NCI-H226 (cell line): ENCODE data around the gene ATP2A1.
A peak's percentile ranks its signal among the peaks of the same experiment; 100 is the strongest.
"Not testable (repeated sequence)": the region's sequence is repeated elsewhere in the genome, so short reads cannot be mapped to it uniquely, and the experiment has no call there.

Experiments
- DNase-seq: peaks from one replicate; pipeline ENCODE4 v3.0.0-alpha.2; 2015

Gene ATP2A1

DNA sequence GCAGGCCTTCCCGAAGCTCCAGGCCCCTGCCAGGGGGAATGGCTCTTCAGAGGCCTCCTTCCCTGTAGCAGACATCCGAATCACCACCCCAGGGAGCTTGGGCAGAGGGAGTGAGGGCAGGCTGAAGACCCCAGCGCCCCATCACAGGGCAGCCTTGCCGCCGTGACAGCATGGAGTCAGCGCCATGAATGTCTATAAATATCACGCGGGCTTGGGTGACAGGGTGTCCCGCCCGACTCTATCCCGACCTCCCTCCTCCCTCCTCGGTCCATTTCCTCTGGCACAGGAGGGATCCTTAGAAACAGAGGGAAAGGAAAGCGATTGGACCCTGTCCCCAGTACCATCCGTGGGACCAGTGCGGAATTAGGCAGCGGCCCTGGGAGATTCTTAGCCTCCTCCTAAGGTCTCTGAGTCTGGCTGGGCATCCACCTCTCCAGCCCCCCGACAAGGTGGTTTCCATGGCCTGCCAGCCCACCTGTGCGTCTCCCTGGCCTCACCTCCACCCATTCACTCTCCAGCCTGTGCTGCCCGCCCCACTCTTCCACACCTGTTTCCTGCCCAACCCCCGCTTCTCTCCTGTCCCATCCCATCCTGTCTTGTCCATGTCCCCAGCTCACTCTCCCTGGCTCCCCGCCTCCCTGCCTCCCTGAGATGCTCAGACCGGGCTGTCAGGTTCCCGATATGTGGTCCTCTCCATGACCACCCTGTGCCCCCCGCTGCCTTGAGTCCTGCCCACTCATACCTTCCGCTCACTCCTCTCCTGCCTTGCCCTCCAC is 5.1 kb downstream of the ATP2A1 start:
- no peak for DNase-seq

DNA sequence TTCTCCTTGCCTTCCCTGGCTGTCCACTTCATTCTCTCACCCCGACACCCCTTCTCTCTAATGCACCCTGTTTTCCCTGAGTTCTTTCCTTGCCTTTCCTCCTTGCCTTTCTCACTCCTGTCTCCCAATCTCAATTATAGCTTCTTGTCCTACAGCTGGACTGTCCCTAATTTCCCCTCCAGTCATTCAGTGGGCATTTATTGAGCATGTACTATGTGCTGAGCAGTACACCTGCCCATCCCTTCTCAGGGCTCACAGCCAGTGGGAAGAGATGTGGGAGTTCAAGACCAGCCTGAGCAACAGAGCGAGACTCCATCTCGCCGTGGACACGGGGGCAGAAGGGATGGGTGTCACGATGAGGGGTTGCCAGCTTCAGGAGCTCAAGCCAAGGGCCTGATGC is 5.8 kb downstream of the ATP2A1 start:
- DNase-seq, result no peak

DNA sequence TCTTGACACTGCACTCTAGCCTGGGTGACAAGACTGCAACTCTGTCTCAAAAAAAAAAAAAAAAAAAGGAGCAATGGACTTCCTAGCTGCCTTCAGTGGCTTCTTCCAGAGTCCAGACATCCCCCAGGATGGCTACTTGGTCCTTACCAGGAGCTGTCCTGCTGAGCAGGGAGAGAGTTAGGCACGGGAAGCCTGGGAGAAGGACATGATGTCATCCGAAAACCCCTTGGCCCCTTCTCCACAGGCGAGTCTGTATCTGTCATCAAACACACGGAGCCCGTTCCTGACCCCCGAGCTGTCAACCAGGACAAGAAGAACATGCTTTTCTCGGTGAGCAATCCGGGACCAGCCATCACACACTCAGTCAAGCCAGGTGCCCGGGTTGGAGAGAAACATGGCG is 8.7 kb downstream of the ATP2A1 start:
- no peak for DNase-seq

- DNase-seq, result not testable (repeated sequence)
Observed at GRCh38 chr16:28890355-28890754, 12.1 kb downstream of the ATP2A1 start.

DNA sequence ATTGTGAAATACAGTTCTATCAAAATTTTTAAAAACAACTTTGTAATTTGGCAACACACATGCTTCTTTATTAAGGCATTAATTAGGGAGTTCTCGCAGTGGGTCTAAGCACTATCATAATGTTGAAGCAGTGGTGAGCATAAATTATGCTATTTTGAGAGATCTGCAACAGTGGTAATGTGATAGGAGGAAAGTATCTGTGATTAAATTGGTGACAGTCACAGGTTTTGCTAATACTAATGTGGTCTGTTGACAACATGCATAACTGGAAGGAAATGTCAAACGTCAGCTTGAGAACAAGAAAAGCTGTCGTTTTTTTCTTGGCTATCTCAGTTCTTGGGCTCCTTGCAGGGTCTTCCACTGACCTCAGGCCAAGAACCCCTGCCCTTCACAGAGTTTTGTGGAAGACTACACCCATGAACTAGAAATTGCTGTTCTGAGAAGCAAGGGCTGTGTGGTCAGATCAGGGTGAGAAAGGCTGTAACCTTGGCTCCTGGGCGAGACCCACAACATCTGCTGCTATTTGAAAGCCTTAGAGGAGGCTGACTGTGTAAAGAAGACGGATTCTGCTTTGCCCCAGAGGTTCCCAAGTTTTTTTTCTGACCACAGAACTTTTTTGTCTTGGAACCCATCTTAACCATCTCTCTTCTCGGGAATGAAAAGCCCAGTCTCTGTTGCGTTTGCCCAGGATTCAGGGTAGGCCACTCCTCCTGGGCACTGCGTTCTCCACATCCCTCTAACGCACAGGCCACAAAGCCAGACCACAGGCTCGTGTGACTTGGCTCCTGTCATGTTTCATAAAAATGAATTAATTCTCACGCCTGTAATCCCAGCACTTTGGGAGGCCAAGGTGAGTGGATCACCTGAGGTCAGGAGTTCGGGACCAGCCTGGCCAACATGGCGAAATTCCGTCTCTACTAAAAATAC is 13.9 kb downstream of the ATP2A1 start:
- DNase-seq, result no peak

DNA sequence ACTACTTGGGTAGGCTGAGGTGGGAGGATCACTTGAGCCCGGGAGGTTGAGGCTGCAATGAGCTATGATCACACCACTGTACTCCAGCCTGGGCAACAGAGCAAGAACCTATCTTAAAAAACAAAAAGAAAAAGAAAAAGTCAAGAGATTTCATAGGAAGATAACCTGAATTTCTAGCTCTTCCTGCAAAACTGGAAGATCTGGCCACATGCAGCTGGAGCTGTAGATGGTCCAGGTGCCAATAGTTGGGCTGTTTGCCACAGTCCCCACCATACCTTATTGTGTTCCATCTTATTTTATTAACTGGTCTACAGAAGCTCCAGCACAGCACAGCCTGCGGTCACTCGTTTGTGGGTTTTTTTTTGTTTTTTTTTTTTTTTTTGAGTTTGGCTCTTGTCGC is 15.0 kb downstream of the ATP2A1 start:
- DNase-seq, result no peak

DNA sequence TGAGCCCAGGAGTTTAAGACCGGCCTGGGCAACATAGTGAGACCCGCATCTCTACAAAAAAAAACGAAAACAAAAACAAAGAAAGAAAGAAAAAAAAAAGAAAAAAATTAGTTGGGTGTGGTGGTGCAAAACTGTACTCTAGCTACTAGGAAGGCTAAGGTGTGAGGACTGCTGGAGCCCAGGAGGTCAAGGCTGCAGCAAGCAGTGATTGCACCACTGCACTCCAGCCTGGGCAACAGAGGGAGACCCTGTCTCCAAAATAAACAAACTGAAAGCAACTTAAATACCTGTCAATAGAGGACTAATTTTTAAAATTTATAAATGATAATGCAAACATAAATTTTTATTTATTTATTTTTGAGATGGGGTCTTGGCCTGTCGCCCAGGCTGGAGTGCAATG is 17.3 kb downstream of the ATP2A1 start:
- DNase-seq, result no peak

GRCh38 chr16:28897826-28898225 is 19.5 kb downstream of the ATP2A1 start:
- peak; percentile 74 for DNase-seq

GRCh38 chr16:28898266-28898665 is 20.0 kb downstream of the ATP2A1 start:
- peak; percentile 96 for DNase-seq

GRCh38 chr16:28898942-28899341 is 20.7 kb downstream of the ATP2A1 start:
- no peak for DNase-seq

DNA sequence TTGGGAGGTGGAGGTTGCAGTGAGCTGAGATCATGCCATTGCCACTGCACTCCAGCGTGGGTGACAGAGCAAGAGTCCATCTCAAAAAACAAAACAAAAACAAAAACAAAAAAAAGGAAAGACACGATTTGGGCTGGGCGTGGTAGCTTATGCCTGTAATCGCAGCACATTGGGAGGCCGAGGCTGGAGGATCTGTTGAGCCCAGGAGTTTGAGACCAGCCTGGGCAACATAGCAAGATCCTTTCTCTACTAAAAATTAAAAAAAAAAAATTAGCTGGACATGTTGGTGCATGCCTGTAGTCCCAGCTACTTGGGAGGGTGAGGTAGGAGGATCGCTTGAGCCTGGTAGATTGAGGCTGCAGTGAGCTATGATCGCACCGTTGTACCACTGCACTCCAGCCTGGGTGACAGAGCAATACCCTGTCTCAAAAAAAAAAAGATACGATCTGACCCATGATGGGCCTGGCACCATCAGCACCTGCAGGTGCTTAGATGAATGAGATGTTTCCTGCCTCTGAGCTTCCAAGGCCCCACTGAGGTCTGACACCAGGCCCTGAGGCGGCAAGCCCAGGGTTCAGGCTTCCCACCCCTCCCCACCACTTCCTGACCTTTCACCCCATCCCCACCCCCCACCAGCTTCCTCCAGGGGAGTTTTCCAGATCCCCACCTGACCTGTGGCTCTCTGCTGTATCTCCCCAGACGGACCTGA is 21.7 kb downstream of the ATP2A1 start:
- DNase-seq, result no peak

- DNase-seq, result no peak
Observed at GRCh38 chr16:28900601-28901000, 22.3 kb downstream of the ATP2A1 start.

- DNase-seq, result no peak
Observed at GRCh38 chr16:28901862-28902261, 23.6 kb downstream of the ATP2A1 start.

DNA sequence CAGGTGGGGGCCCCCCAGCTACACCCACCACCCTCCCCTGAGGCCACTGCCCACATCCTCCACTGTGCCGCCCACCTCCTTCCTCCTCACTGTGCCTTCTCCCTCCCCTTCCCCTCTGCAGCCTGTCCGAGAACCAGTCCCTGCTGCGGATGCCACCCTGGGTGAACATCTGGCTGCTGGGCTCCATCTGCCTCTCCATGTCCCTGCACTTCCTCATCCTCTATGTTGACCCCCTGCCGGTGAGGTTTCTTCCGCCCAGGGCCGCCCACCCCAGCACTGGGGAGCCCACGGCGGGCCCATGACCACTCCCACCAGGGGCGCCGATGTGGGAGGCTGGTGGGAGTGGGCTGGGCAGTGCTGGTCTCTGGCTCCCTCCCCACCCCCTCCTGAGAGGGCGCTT is 24.6 kb downstream of the ATP2A1 start:
- no peak for DNase-seq

- no peak for DNase-seq
Observed at GRCh38 chr16:28903344-28904042, 25.2 kb downstream of the ATP2A1 start.

- DNase-seq, result no peak
Observed at GRCh38 chr16:28904363-28904762, 26.1 kb downstream of the ATP2A1 start.

- no peak for DNase-seq
Observed at GRCh38 chr16:28904828-28905227, 26.5 kb downstream of the ATP2A1 start.

GRCh38 chr16:28905229-28905754 is 27.0 kb downstream of the ATP2A1 start:
- DNase-seq, result no peak

DNA sequence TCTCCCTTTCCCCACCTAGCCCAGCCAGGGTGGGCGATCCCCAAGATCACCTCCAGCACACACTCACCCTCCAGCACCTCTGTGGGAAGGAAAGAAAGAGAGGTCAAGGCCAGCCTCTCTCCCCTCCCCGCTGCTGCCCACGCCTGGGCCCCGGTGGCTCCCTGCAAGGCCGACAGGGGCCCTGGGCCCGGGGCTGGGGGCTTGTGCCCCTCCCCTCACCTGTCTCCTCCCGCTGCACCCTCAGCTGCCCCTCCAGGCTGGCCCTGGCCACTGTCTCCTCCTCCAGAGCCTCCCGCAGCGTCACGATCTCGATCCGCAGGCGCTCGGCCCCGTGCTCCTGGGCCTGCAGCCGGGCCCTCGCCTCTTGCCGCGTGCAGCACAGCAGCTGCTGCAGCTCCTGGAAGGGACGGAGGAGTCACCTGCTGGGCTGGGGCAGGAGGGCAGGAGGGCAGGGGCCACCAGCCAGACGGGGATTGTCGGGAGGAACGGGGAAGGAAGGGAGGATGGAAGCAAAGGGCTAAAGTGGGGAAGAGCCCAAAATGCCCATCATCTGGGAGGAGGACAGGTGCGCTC is 27.6 kb downstream of the ATP2A1 start:
- no peak for DNase-seq

- DNase-seq, result peak; percentile 18
Observed at GRCh38 chr16:28910086-28911031, 32.1 kb downstream of the ATP2A1 start.

- no peak for DNase-seq
Observed at GRCh38 chr16:28912558-28912957, 34.3 kb downstream of the ATP2A1 start.
